ENCODE results near the gene SLC25A22.

Gene SLC25A22

GRCh38 chr11:833849-834311 is 35.8 kb upstream of the SLC25A22 start:
- DNase-seq = peak; percentile 40

- DNase-seq = peak; percentile 70
Measured at GRCh38 chr11:833114-833791, 35.2 kb upstream of the SLC25A22 start.

- peak; percentile 85 for DNase-seq
Measured at GRCh38 chr11:832529-833113, 34.5 kb upstream of the SLC25A22 start, which contains the start of gene CD151. Gene CD151 (plus strand): TSS chr11:832952. CDS start chr11:836070, 3,118 bp downstream.

- no peak for DNase-seq
Measured at GRCh38 chr11:831961-832528, 34.0 kb upstream of the SLC25A22 start.

- DNase-seq = peak; percentile 70
Measured at GRCh38 chr11:831118-831864, 33.2 kb upstream of the SLC25A22 start.

- DNase-seq = peak; percentile 93
Measured at GRCh38 chr11:830295-831117, 32.4 kb upstream of the SLC25A22 start.

- DNase-seq = peak; percentile 68
Measured at GRCh38 chr11:829847-830294, 31.8 kb upstream of the SLC25A22 start.

GRCh38 chr11:829176-829846 is 31.2 kb upstream of the SLC25A22 start:
- DNase-seq = no peak

GRCh38 chr11:828506-829175 is 30.6 kb upstream of the SLC25A22 start:
- no peak for DNase-seq

GRCh38 chr11:827897-828192 is 29.8 kb upstream of the SLC25A22 start, which contains the start of gene CRACR2B:
Gene CRACR2B (plus strand): TSS chr11:827919. CDS start chr11:828608, 689 bp downstream.
- no peak for DNase-seq

- peak; percentile 49 for DNase-seq
Measured at GRCh38 chr11:827146-827896, 29.2 kb upstream of the SLC25A22 start.

GRCh38 chr11:826836-827145 is 28.7 kb upstream of the SLC25A22 start:
- DNase-seq = no peak

- no peak for DNase-seq
Measured at GRCh38 chr11:826227-826621, 28.1 kb upstream of the SLC25A22 start.

GRCh38 chr11:825366-826226 is 27.5 kb upstream of the SLC25A22 start:
- DNase-seq = no peak

GRCh38 chr11:824942-825341 is 26.9 kb upstream of the SLC25A22 start:
- peak; percentile 61 for DNase-seq

- DNase-seq = peak; percentile 81
Measured at GRCh38 chr11:824292-824880, 26.3 kb upstream of the SLC25A22 start.

GRCh38 chr11:823441-824291 is 25.6 kb upstream of the SLC25A22 start:
- peak; percentile 49 for DNase-seq

Measured in NCI-H69 (cell line).